Progenitor cell of endocrine pancreas (in vitro differentiated cells): ENCODE data around the gene ACSM6. TPM values are rescaled to one million over a fixed set of nuclear protein-coding genes. Genes with fewer than 3 reads are reported as not detected.

Experiments used
- DNase-seq: peaks from one replicate; pipeline ENCODE4 v3.0.0; 2021; ENCODE audit warnings: low spot score; ENCODE audit not compliant: unreplicated experiment
- H3K27ac Mint-ChIP-seq: 2 replicates; pipeline ENCODE4 v1.8.0; 2021; ENCODE audit warnings: mild to moderate bottlenecking, moderate library complexity, mixed read lengths
- H3K27me3 Mint-ChIP-seq: 2 replicates; pipeline ENCODE4 v1.8.0; 2021; ENCODE audit warnings: mixed read lengths
- H3K36me3 Mint-ChIP-seq: 2 replicates; pipeline ENCODE4 v1.8.0; 2022; ENCODE audit warnings: mixed read lengths; ENCODE audit not compliant: insufficient read depth
- H3K4me1 Mint-ChIP-seq: 2 replicates; pipeline ENCODE4 v1.8.0; 2021; ENCODE audit warnings: low read depth, mixed read lengths
- H3K4me3 Mint-ChIP-seq: 2 replicates; pipeline ENCODE4 v1.8.0; 2021; ENCODE audit warnings: low read depth, mild to moderate bottlenecking, moderate library complexity, mixed read lengths
- H3K9me3 Mint-ChIP-seq: 2 replicates; pipeline ENCODE4 v1.8.0; 2021; ENCODE audit warnings: low read depth, mixed read lengths
- total RNA-seq: library from RNA; stranded (reverse); gene quantifications from 2 replicates; pipeline ENCODE4 v1.2.1, GENCODE V29; 2021
- TF ChIP-seq, protein P1 (sequence below): fragments of 200-600 bp; sonication (generic); IDR thresholded peaks from one replicate; pipeline ENCODE4 v1.5.0; 2021; ENCODE audit warnings: antibody characterized with exemption, mild to moderate bottlenecking; ENCODE audit not compliant: unreplicated experiment

The ACSM6 gene
- total RNA-seq, 1 donor from 2014 or later, result not detected

DNA sequence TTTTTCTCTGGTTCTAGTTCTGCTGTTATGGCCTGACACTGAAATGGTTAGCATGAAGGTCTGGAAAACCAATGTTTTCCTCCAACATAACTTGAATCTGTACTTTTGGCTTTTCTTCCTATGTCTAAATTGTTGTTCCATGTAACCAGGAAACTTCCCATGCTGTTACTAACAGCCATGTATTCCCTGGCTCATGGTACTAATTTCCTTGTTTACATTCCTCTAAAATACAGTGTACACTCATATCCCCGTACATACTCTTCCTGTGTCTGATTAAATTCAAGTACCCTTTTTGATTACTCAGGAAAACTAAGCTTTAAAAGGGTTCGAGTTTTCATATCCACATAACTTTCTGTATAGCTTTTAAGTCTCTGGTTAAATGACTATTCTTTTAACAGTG is 12.3 kb upstream of the ACSM6 start:
- Mint-ChIP-seq H3K9me3 (peaks cover 4% of the 10 kb centered on the region), H3K36me3 (peaks cover 2% of the 10 kb centered on the region), H3K4me1 (peaks cover 29% of the 10 kb centered on the region), H3K4me3 (peak overlapping the region; percentile 0), H3K27me3 (no peaks in the 10 kb centered on the region), H3K27ac (no peak overlapping the region)
- TF ChIP-seq, protein P1, sequence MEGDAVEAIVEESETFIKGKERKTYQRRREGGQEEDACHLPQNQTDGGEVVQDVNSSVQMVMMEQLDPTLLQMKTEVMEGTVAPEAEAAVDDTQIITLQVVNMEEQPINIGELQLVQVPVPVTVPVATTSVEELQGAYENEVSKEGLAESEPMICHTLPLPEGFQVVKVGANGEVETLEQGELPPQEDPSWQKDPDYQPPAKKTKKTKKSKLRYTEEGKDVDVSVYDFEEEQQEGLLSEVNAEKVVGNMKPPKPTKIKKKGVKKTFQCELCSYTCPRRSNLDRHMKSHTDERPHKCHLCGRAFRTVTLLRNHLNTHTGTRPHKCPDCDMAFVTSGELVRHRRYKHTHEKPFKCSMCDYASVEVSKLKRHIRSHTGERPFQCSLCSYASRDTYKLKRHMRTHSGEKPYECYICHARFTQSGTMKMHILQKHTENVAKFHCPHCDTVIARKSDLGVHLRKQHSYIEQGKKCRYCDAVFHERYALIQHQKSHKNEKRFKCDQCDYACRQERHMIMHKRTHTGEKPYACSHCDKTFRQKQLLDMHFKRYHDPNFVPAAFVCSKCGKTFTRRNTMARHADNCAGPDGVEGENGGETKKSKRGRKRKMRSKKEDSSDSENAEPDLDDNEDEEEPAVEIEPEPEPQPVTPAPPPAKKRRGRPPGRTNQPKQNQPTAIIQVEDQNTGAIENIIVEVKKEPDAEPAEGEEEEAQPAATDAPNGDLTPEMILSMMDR, result no peak
- no peak for DNase-seq

DNA sequence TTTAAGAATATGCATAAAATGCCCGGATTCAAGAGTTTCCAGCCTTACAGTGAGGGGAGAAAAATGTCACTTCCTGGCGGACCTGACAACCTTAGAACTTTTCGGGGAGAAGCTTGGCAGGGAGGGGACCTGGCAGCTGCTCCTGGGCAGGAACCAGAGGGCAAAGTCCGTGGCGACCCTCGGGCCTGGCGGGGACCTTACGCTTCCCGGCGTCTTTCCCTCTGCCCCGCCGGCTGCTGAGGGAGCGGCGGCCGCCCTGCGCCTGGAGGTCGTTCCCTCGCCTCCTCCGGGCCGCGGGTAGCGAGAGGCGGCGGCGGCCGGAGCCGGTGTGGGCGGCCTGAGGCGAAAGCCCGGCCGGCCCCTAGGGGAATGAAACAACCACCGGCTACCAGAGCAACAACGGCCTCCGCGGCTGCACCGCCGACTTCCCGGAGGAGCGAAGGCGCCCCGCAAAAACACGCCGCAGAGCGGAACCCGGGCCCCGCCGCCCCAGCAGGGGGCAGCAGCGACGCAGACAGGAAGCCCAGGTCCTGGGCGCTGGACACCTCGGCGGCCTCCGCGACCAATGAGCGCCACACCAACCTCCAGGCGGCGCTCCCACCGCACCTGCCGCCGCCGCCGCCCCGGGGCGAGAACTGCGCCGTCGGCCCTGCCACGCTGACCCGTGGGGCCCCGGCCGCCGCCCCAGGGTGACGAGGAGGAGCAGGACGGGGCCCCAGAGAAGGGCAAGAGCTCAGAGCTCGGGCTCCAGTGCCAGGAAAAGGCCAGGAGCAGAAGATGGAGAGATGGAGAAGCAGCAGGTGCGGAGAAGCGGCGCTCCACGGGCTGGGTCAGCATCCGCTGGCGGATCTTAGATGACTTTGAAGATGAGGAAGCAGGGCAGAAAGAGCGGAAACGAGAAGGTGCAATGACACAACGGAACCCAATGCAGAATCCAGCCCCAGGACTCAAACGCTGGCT is 10.5 kb upstream of the ACSM6 start:
- Mint-ChIP-seq H3K9me3 (no peaks in the 10 kb centered on the region), H3K4me1 (peaks cover 20% of the 10 kb centered on the region), H3K27me3 (no peaks in the 10 kb centered on the region), H3K36me3 (no peaks in the 10 kb centered on the region), H3K4me3 (peak overlapping the region; percentile 79), H3K27ac (peak overlapping the region; percentile 94)
- TF ChIP-seq, protein P1, result peak; percentile 100
- DNase-seq, result peak; percentile 92

DNA sequence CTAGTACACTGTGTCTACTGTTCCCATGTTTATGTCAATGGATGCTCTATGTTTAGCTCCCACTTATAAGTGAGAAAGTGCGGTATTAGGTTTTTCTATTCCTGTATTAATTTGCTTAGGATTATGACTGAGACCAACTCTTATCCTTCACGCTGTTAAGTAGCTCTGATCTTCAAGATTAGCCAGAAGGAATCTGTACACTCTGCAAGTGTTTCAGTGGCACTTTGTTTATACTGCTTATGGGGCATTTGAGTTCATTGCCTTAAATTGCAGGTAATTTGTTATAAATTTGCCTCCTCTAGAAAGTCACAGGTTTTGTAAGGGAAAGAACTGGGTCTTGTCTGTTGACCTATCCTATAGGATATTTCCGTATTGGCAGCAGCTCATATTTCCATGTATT is 6.4 kb upstream of the ACSM6 start:
- Mint-ChIP-seq H3K9me3 (no peaks in the 10 kb centered on the region), H3K27me3 (no peaks in the 10 kb centered on the region), H3K4me1 (peaks cover 6% of the 10 kb centered on the region), H3K4me3 (no peak overlapping the region), H3K27ac (no peak overlapping the region), H3K36me3 (no peaks in the 10 kb centered on the region)
- no peak for DNase-seq
- TF ChIP-seq, protein P1, result no peak

DNA sequence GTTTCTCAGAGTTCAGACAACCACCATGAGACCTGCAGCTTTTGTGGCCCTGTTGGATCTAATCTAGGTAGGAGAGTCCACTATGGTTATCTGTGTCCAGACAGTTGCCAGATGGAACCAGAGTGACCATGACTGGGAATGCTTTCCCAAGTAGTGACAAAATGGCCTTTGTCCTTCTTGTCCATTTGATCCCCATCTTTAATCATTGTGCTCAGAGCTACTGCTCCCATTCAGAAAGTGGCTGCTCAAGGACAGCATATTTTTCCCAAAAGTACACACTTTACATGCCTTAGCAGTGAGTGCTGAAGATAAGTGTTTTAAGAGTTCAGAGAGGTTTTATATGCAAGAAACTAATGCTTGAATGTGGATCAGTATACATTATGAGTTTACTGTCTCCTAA is 5.4 kb upstream of the ACSM6 start:
- Mint-ChIP-seq H3K27me3 (no peaks in the 10 kb centered on the region), H3K4me3 (no peak overlapping the region), H3K36me3 (peaks cover 2% of the 10 kb centered on the region), H3K27ac (no peak overlapping the region), H3K4me1 (peaks cover 3% of the 10 kb centered on the region), H3K9me3 (no peaks in the 10 kb centered on the region)
- TF ChIP-seq, protein P1, result no peak
- no peak for DNase-seq

DNA sequence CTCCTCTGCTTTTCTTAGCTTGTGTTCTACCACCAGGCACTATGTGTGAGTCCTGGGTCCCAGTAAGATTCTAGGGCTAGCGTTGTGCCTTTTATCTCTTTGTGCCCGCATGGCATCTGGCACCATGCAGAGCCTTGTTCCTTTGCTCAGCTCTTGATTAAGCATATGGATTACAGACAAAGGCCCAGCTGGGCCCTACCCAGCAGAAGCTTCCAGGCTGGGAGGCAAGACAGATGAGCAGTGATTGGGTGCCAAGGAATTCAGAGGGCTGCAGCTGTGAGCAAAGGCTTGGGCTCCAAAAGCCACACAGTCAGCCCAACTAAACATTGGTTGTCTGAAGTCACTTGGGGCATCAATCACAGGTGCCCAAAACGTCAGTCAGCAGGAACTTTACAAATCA is 2.0 kb downstream of the ACSM6 start:
- TF ChIP-seq, protein P1, result no peak
- Mint-ChIP-seq H3K27me3 (no peaks in the 10 kb centered on the region), H3K9me3 (peaks cover 5% of the 10 kb centered on the region), H3K36me3 (peaks cover 14% of the 10 kb centered on the region), H3K4me1 (peaks cover 11% of the 10 kb centered on the region), H3K27ac (no peak overlapping the region), H3K4me3 (no peak overlapping the region)
- no peak for DNase-seq
